Adrenal gland (tissue), 12 donors: ENCODE measurements around the gene SLIT3. TPM values are rescaled to one million over a fixed set of nuclear protein-coding genes. Genes with fewer than 3 reads are reported as not detected.

ENCODE experiments used
- DNase-seq, 7 donors: peaks; one replicate each; pipeline ENCODE4 v3.0.0-alpha.2; 2019 to 2020
- H3K27ac ChIP-seq, 5 donors: fragments of 200-600 bp; sonication (generic) in 4 of 5; 1 replicate in 3 of 5; 2 replicates in 2 of 5; pipeline versions ENCODE4 v1.5.1 to v1.8.0; 2016 to 2020; ENCODE audit warnings: mild to moderate bottlenecking in 1 of 5
- H3K27me3 ChIP-seq: fragments of 200-600 bp; 2 replicates; pipeline ENCODE4 v1.8.0; 2021
- H3K36me3 ChIP-seq, 2 donors: fragments of 200-600 bp; replicated peaks in 1 of 2; 1 replicate in 1 of 2; 2 replicates in 1 of 2; pipeline versions ENCODE4 v1.5.1 to v1.8.0; 2018 to 2022
- H3K4me1 ChIP-seq, 2 donors: fragments of 200-600 bp; replicated peaks in 1 of 2; 1 replicate in 1 of 2; 2 replicates in 1 of 2; pipeline versions ENCODE4 v1.5.1 to v1.8.0; 2018 to 2021
- H3K4me3 ChIP-seq, 4 donors: fragments of 200-600 bp; sonication (generic) in 3 of 4; one replicate each; pipeline ENCODE4 v1.5.1; 2016 to 2018
- H3K9me3 ChIP-seq, 3 donors: fragments of 200-600 bp; sonication (generic) in 1 of 3; replicated peaks in 1 of 3; 1 replicate in 2 of 3; 2 replicates in 1 of 3; pipeline versions ENCODE4 v1.5.1 to v1.8.0; 2016 to 2021
- POLR2A ChIP-seq, 2 donors: fragments of 450-650 bp; IDR thresholded peaks; one replicate each; pipeline ENCODE4 v1.6.1; 2017; ENCODE audit warnings: antibody characterized with exemption in 2 of 2, mild to moderate bottlenecking in 2 of 2, moderate library complexity in 1 of 2
- WGBS, 4 donors: extraction: QIAGEN DNeasy Blood & Tissue Kit in 2 of 4; methylation state at CpG; one replicate each; pipeline versions ENCODE4 v1.1.5 to v1.1.7; 2013 to 2017; 5-methylcytosine and 5-hydroxymethylcytosine counted together
- intact Hi-C, 2 donors: fragments of 100-400 bp; cut with DNase I; formaldehyde crosslinking; loops; one replicate each; pipeline versions ENCODE4 v1.14.1 to v1.15.0; 2022 to 2023
- polyA plus RNA-seq, 3 donors: library from polyadenylated mRNA; stranded (reverse); fragments of 200-250 nt in 2 of 3; fragments of 350-450 nt in 1 of 3; fragmentation: Illumina TruSeq in 1 of 3; extraction: RNeasy Lipid Tissue Mini Kit (QIAGEN cat#74804) in 1 of 3; gene quantifications; one replicate each; pipeline ENCODE4 v1.2.3, GENCODE V29; 2013 to 2014
- total RNA-seq, 9 donors: library from RNA; depleted of rRNA in 4 of 9; stranded (reverse); fragments of >200 nt in 4 of 9; fragments of 120-200 nt in 1 of 9; fragmentation: NEBNext Ultra II Directional in 1 of 9; extraction: Animal tissue kit (Norgen Biotek cat#: 25700) in 1 of 9; gene quantifications; one replicate each; pipeline versions ENCODE4 v1.1.0 to v1.2.4, GENCODE V29; 2013 to 2023
- TF ChIP-seq, protein P1 (sequence below), 6 experiments: fragments of 450-650 bp in 4 of 6; fragments of 200-600 bp in 2 of 6; sonication (generic) in 1 of 6; IDR thresholded peaks; 1 replicate in 5 of 6; 2 replicates in 1 of 6; pipeline versions ENCODE4 v1.5.1 to v1.8.0; 2016 to 2021; ENCODE audit warnings: antibody characterized with exemption in 6 of 6, mild to moderate bottlenecking in 2 of 6, moderate library complexity in 1 of 6
- donor health status: healthy with polysubstance abuse.
- donor health status: Bipolar disorder and iron deficiency.
- donor health status: DM: yes; HTN: yes; CAD: no.
- donor health status: DM: no; HTN: no; CAD: no.
- donor health status: DM: no; HTN: no; CAD: no.
- donor health status: DM: yes; HTN: yes; CAD: no.

SLIT3 gene
- total and polyA plus RNA-seq, 12 donors: 10.0 to 94.1 (median 32.8) TPM

DNA sequence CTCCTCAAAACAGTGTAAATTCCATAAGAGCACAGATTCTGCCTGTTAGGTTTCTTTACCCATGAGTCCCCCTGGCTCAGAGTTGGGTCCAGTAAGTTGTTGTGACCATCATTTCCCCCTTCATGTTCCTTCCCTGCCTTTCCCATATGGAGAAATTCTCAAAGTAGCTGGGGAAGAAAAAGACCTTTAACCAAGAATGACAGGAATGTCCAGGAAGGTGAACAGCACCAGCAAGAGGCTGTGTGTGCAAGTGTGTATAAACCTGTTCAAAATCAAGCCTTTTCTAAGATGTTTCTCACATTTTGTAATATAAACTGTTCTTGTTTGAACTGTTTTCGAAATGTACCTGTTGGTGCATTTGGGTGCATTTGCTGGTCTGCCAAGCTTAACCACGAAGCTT, 238.2 kb downstream of the SLIT3 start:
- intact Hi-C loops: no loop called here
- Histone ChIP-seq H3K36me3 (no peaks in the 10 kb centered on the region), H3K9me3 (no peaks in the 10 kb centered on the region), H3K4me1 (peaks cover 0 to 35% of the 10 kb centered on the region in 2 donors), H3K27ac (peak overlapping the region in 1 of 5 donors; percentile 69), H3K4me3 (no peak overlapping the region), H3K27me3 (no peaks in the 10 kb centered on the region)
- TF ChIP-seq POLR2A (IDR thresholded peaks at IDR 0.05): no peak
- TF ChIP-seq, protein P1, sequence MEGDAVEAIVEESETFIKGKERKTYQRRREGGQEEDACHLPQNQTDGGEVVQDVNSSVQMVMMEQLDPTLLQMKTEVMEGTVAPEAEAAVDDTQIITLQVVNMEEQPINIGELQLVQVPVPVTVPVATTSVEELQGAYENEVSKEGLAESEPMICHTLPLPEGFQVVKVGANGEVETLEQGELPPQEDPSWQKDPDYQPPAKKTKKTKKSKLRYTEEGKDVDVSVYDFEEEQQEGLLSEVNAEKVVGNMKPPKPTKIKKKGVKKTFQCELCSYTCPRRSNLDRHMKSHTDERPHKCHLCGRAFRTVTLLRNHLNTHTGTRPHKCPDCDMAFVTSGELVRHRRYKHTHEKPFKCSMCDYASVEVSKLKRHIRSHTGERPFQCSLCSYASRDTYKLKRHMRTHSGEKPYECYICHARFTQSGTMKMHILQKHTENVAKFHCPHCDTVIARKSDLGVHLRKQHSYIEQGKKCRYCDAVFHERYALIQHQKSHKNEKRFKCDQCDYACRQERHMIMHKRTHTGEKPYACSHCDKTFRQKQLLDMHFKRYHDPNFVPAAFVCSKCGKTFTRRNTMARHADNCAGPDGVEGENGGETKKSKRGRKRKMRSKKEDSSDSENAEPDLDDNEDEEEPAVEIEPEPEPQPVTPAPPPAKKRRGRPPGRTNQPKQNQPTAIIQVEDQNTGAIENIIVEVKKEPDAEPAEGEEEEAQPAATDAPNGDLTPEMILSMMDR (IDR thresholded peaks at IDR 0.05): no peak
- 57 to 77% (median 66%) methylated on average over 2 of the region's 2 CpGs for WGBS, 4 donors
- no peak for DNase-seq

- intact Hi-C loops: no loop called here
- TF ChIP-seq POLR2A (IDR thresholded peaks at IDR 0.05): no peak
- TF ChIP-seq, protein P1 (IDR thresholded peaks at IDR 0.05): no peak
- WGBS, 4 donors: 92 to 96% (median 93%) methylated on average over 8 of the region's 8 CpGs
Observed at GRCh38 chr5:169054506-169054905, 246.4 kb downstream of the SLIT3 start.

DNA sequence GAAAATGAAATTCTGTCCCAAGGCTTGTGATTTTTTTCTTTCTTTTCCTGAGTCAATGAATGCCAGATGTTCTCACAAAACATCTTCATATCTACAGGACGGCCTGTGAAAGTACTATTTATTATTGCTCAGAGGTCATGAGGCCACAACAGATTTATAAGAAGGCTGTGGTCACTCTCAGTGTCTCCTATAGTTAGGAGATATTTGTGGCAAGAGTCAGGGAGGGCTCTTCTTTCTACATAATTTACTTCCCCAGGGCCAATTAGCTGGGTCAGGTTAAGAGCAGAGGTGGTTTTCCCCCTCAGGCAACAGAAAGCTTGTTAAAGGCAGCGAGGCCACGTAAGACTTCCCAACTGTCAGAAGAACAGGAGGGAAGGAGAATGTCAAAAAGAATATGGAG, 248.7 kb downstream of the SLIT3 start:
- 56 to 83% (median 72%) methylated on average over 3 of the region's 3 CpGs for WGBS, 4 donors
- TF ChIP-seq POLR2A (IDR thresholded peaks at IDR 0.05): no peak
- TF ChIP-seq, protein P1 (IDR thresholded peaks at IDR 0.05): no peak
- Histone ChIP-seq H3K27ac (no peak overlapping the region), H3K4me3 (no peak overlapping the region), H3K4me1 (no peaks in the 10 kb centered on the region), H3K36me3 (no peaks in the 10 kb centered on the region), H3K27me3 (no peaks in the 10 kb centered on the region), H3K9me3 (no peaks in the 10 kb centered on the region)
- intact Hi-C loops: no loop called here
- DNase-seq: no peak

More at GRCh38 chr5:169054506-169054905, 246.4 kb downstream of the SLIT3 start:
- DNase-seq: no peak
- H3K27me3 ChIP-seq: no peaks in the 10 kb centered on the region
- H3K4me3 ChIP-seq: no peak overlapping the region
- H3K36me3 ChIP-seq: no peaks in the 10 kb centered on the region
- H3K27ac ChIP-seq: no peak overlapping the region
- no peaks in the 10 kb centered on the region for H3K9me3 ChIP-seq
- H3K4me1 ChIP-seq: no peaks in the 10 kb centered on the region

DNA sequence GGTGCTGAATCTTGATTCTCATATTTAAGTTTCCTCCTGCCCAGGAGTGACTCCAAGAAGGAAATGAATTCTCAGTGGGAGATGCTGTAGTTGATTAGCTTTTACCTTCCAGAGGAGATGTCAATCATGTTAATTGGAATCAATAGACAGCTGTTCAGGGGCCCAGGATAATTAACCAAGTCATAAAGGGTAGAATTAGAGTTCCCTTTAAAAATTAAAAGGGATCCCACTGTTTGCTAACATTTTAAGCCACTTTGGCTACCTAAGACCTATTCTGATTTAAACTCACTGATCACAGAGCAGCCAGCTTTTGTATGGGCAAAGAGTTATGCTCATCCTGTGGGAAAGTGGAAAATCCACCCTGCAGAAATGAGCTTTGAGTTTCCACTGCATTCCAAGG, 249.6 kb downstream of the SLIT3 start:
- Histone ChIP-seq H3K9me3 (no peaks in the 10 kb centered on the region), H3K4me3 (no peak overlapping the region), H3K36me3 (no peaks in the 10 kb centered on the region), H3K27ac (no peak overlapping the region), H3K27me3 (no peaks in the 10 kb centered on the region), H3K4me1 (no peaks in the 10 kb centered on the region)
- DNase-seq: no peak
- intact Hi-C loops: no loop called here
- TF ChIP-seq POLR2A (IDR thresholded peaks at IDR 0.05): no peak
- TF ChIP-seq, protein P1 (IDR thresholded peaks at IDR 0.05): no peak
